Measurements from ENCODE around the gene ZBTB8B.
A peak's percentile ranks its signal among the peaks of the same experiment; 100 is the strongest.
"Not testable (repeated sequence)": the region's sequence is repeated elsewhere in the genome, so short reads cannot be mapped to it uniquely, and the experiment has no call there.

Gene ZBTB8B

DNA sequence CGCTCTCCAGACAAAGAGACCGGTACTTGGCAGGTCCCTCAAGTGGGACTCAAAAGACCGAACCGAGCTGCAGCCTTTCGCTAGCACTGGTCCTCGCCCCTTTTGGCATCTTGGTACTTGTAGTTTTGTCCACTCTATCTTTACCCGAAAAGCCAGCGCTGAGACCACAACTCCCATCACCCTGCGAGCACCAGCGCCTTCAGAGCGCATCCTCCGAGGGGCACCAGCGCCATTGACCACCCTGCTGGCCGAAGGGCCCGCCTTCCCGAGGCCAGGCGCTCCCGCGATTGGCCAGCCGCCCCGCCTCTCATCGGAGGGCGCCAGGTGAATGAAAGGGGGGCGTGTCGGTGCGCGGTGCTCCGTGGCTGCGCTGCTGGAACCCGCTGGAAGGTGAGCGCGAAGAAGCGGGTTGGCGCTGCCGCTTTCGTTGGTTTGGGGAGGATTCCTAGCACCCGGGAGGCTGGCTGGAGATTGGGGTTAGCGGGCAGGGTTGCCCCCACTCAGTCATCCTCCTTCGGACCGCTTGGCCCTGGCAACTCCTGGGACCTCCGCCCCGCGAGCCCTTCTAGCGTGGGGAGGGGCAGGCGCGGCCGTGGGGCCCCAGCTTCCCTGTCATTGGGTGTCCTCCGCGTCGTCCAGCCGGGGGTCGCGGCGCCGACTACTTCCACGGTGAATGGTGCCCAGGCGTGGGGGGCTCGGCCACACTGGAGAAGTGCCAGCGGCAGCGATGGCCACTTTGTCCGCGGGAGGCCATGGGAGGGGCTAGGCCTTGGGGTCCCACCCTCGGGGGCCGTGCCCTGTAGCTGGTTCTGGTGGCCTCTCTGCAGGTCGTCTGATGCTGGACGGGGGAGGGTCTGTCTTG, at the start of gene ZBTB8B:
Gene ZBTB8B (plus strand): TSS at position 357 of the 862 bp plus-strand sequence. CDS start 5,553 bp downstream, outside the sequence.
- peak; percentile 12 to 23 for DNase-seq

DNA sequence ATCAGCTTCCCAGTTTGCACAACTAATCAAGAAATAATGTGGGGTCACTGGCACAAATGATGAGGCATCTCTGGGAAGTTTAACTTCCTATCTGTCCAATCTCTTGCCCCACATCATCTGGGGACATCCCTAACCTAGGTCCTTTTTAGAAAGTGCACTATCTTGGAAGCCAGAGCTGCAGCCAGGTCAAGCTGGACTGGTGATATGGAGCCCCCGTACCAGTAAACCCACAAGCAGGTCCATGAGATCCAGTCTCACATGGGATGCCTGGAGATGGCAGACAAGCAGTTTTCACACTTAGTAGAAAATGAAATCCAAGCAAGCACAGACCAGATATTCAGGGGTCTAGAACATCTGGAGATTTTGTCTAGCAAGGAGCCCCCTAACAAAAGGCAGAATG, 43.1 kb upstream of the ZBTB8B start:
- no peak for DNase-seq

DNA sequence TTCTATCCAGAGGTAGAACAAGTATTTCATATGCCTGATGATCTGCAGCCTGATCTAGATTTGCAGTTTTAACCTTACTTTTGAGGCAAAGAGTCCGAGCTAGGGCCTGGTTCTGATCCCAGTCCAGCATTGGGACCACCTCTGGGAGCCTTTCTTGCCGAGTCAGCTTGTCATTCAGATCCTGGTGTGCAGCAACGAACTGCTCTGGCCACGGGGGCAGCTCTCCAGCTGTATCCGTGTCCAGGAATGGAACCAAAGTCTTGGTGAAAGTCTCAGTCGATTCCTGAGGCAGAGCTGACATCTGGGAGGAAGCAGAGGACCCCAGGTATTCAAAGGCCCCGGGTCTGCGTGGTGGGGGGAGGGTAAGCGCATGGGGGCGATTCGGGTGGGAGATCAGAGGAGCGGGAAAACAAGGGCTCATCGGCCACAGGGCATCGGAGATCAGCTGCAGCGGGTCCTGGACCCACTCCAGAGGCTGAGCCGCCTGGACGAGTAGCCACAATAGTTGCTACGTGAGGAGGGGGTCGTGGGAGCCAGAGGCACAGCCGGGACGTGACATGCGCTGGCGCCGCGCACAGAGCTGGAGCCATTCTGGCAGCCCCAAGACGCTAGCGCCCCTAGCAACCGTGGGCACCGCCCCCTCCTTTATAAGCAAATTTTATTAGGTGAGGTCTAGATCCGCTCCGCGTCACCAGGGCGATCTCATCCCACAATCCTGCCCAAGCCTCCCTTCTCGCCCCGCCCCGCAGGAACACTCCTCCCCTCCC, 38.2 kb upstream of the ZBTB8B start:
- DNase-seq, result no peak

DNA sequence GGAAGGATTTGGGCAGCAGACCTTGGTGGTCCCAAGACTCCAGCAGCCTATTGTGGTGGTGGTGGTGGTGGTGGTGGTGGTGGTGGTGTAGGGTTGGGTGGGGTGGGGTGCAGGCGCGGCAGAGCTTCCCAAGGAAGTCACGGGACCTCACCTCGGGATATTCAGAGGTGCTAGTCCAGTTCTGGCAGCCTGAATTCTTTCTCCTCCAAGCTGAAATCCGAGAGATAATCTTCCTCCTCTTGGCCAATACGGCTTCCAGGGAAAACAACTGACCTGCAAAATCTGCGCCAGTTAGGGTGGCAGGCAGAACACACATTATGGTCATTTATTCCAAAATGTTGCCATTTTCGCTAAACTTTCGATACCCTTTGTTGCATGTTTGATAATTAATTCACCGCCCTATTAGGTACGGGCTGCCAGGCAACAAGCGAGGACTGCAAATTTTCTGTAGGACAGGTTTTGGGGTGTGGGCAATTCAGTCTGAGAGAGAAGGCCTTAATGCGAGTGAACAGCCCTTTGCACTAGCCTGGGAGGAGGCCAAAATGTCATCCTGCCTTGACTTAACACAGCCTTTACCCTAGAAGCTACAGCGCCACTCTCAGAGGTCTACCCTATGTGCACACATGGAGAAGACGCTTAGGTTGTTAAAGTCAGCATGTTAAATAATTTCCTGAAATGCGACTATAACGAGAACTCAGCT, 37.5 kb upstream of the ZBTB8B start:
- no peak for DNase-seq

DNA sequence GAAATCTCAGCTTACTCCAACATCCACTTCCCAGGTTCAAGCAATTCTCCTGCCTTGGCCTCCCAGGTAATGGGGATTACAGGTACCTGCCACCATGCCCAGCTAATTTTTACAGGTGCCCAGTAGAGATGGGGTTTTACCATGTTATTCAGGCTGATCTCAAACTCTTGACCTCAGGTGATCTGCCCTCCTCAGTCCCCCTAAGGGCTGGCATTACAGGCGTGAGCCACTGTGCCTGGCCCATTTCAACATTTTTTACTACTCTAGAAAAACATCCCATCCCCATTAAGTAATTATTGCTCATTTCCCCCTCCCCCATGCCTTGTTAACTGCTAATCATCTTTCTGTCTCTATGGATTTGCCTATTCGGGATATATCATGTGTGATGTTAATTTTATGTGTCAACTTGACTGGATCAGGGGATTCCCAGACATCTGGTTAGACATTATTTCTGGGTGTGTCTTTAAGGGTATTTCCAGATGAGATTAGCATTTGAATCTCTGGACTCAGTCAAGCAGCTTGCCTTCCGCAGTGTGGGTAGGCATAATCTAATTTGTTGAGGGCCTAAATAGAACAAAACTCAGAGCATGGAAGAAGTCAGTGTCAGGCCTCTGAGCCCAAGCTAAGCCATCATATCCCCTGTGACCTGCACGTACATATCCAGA, 33.0 kb upstream of the ZBTB8B start:
- DNase-seq, result no peak

DNA sequence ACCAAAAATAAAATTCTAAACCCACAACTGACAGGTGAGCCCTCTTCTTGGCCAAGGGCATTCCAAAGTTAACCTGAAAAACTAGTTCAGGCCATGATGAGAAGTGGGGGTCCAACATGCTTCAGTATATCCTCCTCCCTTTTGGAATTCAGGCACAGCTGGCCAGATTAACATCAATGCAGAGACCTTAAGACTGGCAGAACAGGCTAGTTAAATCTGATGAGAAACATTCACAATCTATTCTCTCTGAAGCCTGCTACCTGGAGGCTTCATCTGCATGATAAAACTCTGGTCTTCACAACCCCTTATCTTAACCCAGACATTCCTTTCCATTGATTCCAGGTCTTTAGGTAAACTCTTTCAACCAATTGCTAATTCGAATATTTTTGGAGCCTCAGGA, 26.7 kb upstream of the ZBTB8B start:
- DNase-seq, result no peak

DNA sequence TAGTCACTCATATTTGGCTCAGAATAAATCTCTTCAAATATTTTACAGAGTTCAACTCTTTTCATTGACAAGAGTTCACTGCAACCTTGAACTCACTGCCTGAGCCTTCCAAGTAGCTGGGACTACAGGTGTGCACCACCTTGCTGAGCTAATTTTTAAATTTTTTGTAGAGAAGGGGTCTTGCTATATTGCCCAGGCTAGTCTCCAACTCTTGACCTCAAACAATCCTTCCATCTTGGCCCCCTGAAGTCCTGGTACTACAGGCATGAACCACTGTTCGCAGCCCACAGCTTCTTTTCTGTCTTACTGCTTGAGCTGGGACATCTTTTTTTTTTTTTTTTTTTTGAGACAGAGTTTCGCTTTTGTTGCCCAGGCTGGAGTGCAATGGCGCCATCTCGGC, 26.1 kb upstream of the ZBTB8B start:
- not testable (repeated sequence) for DNase-seq

DNA sequence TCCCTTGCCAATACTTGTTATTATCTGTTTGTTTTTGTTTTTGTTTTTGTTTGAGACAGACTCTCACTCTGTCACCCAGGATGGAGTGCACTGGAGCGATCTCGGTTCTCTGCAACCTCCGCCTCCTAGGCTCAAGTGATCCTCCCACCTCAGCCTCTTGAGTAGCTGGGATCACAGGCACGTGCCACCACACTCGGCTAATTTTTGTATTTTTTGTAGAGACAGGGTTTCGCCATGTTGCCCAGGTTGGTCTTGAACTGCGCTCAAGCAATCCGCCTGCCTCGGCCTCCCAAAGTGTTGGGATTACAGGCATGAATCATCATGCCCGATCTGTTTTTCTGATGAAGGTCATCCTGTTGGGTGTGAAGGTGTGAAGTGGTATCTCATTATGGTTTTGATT, 23.4 kb upstream of the ZBTB8B start:
- not testable (repeated sequence) for DNase-seq

DNA sequence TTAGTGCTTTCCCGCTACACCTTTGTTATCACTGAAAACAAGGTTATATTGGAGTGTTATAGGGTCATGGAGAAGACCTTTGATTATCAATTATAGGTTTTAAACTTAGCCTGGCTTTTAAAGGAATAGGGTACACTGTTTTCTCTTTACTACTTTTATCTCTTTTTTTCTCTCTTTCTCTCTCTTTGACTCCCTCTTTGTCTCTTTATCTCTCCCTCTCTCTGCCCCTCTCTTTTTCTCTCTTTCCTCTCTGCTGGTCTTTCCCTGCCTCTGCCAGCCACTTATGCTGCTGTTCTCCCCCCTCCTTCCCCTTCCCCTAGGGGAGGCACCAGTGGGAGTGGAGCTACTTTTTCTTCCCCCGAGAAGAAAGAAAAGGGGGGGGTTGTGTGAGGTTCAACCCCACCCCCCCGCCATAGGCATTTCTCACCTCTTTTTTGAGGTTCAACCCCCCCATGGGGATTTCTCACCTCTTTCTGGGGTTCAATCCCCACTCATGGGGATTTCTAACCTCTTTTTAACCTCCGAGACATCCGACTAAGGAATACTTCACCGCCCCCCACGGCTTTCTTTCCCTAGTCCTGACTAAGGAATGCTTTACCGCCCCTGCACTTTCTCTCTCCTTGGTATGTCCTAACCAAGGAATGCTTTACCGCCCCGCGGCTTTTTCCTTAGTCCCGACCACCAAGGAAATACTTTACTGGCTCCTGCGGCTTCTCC, 17.2 kb upstream of the ZBTB8B start:
- no peak for DNase-seq

DNA sequence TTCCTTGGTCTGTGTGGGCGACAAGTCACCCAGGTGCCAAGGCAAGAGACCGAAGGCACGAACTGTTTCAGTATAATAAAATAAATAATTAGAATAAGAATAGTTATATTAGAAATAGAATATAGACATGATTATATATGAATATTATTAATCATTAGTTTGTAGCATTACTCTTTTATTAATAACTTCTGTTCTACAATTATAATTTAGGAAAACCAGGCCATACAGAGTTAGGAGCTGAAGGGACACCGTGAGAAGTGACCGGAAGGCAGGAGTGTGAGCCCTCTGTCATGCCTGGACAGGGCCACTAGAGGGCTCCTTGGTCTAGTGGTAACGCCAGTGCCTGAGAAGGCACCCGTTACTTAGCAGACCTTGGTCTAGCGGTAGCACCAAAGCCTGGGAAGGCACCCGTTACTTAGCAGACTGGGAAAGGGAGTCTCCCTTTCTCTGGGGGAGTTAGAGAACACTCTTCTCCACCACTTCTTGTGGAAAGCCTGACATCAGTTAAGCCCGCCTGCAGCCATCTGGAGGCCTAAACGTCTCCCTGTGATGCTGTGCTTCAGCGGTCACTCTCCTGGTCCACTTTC, 16.6 kb upstream of the ZBTB8B start:
- DNase-seq, result peak; percentile 23 to 27

DNA sequence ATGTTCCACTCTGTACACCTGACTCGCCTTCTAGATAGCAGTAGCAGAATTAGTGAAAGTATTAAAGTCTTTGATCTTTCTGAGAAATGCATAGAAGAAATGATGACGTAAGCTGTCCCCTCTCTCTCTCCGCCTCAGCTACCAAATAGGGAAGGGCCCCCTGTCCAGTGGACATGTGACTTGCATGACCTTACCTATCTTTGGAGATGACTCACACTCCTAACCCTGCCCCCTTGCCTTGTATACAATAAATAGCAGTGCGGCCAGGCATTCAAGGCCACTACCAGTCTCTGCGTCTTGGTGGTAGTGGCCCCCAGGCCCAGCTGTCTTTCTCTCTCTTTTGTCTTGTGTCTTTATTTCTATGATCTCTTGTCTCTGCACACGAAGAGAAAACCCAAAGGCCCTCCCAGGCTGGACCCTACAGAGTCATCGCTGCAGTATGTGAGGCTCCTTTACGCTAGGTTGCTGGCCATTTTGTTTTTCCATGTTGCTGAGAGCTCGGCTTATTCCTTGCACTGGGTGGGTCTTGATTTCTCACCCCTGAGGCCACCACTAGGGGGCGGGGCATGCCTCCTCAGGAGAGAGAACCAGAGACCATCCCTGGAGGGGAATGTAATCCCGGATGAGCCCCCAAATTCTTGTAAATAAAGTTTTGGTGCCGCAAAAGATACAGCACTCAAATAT, 16.0 kb upstream of the ZBTB8B start:
- DNase-seq, result no peak

DNA sequence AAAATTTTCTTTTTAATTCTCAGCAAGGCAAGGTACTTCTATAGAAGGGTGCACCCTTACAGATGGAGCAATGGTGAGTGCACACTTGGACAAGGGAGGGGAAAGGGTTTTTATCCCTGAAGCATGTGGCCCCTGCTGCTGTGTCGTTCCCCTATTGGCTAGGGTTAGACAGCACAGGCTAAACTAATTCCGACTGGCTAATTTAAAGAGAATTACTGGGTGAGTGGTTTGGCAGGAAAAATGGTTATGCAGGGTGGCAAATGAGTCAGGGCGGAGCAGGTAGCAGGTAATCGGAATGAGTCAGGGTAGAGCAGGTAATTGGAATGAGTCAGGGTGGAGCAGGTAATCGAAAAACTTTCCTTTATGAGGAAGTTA, 15.4 kb upstream of the ZBTB8B start:
- DNase-seq, result not testable (repeated sequence)

DNA sequence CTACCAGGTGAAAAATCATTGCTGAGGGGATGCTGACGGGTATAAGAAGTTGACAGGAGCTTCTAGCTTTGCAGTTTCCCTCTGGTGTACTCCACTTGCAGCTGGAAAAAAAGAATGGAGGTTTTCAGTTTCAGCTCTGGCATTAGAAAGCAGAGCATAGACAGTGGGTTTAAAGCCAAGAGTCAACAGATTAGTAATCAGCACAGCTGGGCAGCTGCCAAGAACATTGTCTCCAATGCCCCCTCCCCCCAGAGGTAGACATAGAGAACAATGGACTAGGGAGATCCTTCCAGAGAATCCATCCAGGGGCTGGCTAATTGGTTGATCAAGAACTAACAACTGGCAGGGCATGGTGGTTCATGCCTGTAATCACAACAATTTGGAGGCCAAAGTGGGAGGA, 10.1 kb upstream of the ZBTB8B start:
- DNase-seq, result no peak

DNA sequence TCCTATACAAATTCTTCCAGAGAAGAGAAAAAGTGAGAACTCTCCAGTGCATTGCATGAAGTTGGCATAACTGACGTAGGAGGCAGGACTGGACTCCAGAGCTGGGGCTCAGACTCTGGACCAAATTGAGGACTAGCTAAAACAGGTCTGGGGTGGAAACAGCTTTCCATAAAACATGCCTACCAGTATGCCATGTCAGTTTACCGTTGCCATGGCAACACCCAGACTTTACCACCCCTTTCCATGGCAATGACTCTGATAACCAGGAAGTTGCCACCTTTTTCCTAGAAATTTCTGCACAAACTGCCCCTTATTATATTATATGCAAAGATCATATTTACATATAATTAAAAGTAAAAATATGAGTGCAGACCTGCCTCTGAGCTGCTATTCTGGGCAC, 8.9 kb upstream of the ZBTB8B start:
- DNase-seq, result no peak

DNA sequence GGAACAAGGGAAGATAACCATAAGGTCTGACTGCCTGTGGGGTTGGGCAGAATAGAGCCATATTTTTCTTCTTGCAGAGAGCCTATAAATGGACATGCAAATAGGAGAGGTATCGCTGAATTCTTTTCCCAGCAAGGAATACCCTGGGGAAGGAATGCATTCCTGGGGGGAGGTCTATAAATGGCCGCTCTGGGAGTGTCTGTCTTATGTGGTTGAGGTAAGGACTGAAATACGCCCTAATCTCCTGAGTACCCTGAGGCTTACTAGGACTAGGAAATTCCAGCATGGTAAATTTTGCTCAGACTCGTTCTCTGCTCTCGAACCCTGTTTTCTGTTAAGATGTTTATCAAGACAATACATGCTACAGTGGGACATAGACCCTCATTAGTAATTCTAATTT, 6.1 kb upstream of the ZBTB8B start:
- not testable (repeated sequence) for DNase-seq

DNA sequence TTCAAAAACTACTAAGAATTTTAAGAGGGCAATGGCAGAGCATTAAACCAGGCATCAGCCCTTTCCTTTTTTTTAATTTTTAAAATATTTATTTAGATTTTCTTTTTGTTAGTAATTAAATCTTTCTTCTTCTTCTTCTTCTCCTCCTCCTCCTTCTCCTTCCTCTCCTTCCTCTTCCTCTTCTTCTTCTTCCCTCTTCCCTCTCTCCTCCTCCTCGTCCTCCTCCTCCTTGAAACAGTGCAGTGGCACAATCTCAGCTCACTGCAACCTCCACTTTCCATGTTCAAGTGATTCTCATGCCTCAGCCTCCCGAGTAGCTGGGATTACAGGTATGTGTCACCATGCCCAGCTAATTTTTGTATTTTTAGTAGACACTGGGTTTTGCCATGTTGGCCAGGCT, 1.9 kb upstream of the ZBTB8B start:
- DNase-seq, result not testable (repeated sequence)

DNA sequence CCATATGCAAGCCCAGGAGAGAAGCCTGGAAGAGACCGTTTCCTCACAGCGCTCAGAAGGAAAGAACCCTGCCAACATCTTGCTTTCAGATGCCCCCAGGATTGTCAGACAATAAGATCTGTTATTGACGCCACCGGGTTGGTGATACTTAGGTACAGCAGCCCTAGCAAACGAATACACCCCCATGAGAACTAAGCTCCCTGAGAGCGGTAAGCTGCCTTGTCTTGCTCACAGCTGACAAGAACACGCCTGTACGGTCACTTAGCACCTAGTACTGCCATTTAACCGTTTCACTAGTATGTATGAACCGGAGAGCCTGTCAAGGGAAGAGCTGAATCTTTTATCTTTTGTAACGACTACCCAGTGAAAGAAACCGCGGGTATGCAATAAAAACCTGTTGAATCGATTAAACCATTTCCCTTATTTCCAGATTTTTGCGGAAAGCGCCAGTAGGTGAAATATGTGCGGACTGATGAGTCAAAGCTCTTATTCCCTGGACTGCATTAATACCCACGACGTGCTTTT, 619 bp upstream of the ZBTB8B start:
- DNase-seq, result no peak

DNA sequence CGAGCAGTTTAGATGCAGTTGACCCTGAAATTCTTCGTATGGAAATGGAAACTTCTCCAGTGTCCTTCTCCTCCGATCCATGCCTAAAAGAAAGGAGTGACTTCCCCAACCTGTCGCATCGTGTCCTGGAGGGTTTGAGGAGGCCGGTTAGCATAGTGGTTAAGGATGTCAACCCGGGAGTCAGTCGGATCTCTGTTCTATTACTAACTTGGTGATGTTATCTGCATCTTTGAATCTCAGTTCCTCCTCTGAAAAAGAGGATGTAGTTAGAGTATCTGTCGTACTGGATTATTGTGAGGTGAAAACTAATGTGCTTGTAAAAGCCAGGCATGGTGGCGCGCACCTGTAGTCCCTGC, 684 bp downstream of the ZBTB8B start:
- DNase-seq, result no peak

DNA sequence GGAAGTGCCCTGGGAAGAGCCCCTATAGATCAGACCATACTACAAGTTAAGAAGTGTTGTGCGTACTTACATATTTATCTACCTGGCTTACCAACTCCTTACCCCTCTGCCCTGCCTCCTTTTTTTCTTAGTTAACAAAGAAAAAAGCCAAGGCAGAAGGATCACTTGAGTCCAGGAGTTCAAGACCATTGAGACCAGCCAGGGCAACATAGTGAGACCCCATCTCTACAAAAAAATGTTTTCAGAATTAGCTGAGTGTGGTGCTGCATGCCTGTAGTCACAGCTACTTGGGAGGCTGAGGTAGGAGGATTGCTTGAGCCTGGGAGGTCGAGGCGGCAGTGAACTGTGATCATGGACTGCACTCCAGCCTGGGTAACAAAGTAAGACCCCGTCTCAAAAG, 1.9 kb downstream of the ZBTB8B start:
- DNase-seq, result no peak

DNA sequence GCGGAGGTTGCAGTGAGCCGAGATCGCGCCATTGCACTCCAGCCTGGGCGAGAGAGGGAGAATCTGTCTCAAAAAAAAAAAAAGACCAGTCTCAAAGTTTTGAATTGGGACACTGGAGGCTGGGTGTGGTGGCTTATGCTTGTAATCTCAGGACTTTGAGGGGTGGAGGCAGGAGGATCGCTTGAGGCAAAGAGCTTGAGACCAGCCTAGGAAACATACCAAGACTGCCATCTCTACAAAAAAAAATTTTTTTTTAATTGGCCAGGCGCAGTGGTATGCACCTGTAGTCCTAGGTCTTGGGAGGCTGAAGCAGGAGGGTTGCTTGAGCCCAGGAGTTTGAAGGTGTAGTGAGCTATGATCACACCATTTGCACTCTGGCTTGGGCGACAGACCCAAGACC, 3.9 kb downstream of the ZBTB8B start:
- DNase-seq, result no peak

DNA sequence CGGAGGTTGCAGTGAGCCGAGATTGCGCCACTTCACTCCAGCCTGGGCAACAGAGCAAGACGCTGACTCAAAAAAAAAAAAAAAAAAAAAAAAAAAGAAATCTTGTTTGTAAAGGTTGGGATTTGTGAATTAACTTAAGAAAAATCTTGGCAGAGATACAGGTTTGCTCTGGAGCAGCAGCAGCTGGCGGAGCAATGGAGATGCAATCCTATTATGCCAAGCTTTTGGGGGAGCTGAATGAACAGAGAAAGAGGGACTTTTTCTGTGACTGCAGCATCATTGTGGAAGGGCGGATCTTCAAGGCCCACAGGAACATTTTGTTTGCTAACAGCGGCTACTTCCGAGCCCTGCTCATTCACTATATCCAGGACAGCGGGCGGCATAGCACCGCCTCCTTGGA, 5.6 kb downstream of the ZBTB8B start:
- no peak for DNase-seq
